A673 (cell line): ENCODE measurements around the gene AMBRA1. TPM values are rescaled to one million over a fixed set of nuclear protein-coding genes. Genes with fewer than 3 reads are reported as not detected.

Experiments
- BruUV-seq: library from RNA; stranded (reverse); fragments of 400-500 nt; replicated peaks from 2 replicates; lab custom pipeline; 2021; lab: Mats Ljungman, UMichigan
- CTCF ChIA-PET: fragments of 300-600 bp; sonication (Branson Sonifier 250); formaldehyde crosslinking; loops from one replicate; lab custom pipeline; 2022; ENCODE audit warnings: antibody characterized with exemption; lab: Charles Lee
- POLR2A ChIA-PET: fragments of 300-600 bp; sonication (Branson Sonifier 250); formaldehyde crosslinking; loops from one replicate; lab custom pipeline; 2022; ENCODE audit warnings: antibody characterized with exemption; ENCODE audit not compliant: low non-redundant PET; lab: Charles Lee
- DNase-seq: peaks from one replicate; pipeline ENCODE4 v3.0.0-alpha.2; 2015; ENCODE audit warnings: low spot score
- H3K27ac ChIP-seq: fragments of 200-600 bp; sonication (generic); 2 replicates; pipeline ENCODE4 v1.5.1; 2016; ENCODE audit warnings: mixed run types, low read depth, mild to moderate bottlenecking, mixed read lengths, antibody characterized with exemption, low read length; ENCODE audit not compliant: poor library complexity, severe bottlenecking
- H3K27me3 ChIP-seq: fragments of 200-600 bp; sonication (generic); replicated peaks from 2 replicates; pipeline ENCODE4 v1.6.1; 2017; ENCODE audit warnings: mixed run types, low read depth, mild to moderate bottlenecking, mixed read lengths, antibody characterized with exemption, low read length; ENCODE audit not compliant: insufficient read depth, poor library complexity
- H3K36me3 ChIP-seq: fragments of 200-600 bp; sonication (generic); 2 replicates; pipeline ENCODE4 v1.6.1; 2016; ENCODE audit warnings: mixed run types, mild to moderate bottlenecking, mixed read lengths, antibody characterized with exemption, low read length; ENCODE audit not compliant: insufficient read depth, poor library complexity, severe bottlenecking
- H3K4me1 ChIP-seq: fragments of 200-600 bp; sonication (generic); 2 replicates; pipeline ENCODE4 v1.6.1; 2017; ENCODE audit warnings: mixed run types, mild to moderate bottlenecking, mixed read lengths, antibody characterized with exemption, low read length; ENCODE audit not compliant: insufficient read depth, poor library complexity, severe bottlenecking
- H3K4me3 ChIP-seq: fragments of 200-600 bp; sonication (generic); 2 replicates; pipeline ENCODE4 v1.5.1; 2016; ENCODE audit warnings: low read depth, mixed run types, mild to moderate bottlenecking, mixed read lengths, low read length; ENCODE audit not compliant: poor library complexity, severe bottlenecking
- H3K9me3 ChIP-seq: fragments of 200-600 bp; sonication (generic); 2 replicates; pipeline ENCODE4 v1.6.1; 2016; ENCODE audit warnings: mixed run types, low read depth, mild to moderate bottlenecking, mixed read lengths, antibody characterized with exemption, low read length; ENCODE audit not compliant: poor library complexity, severe bottlenecking
- CTCF ChIP-seq: fragments of 300-800, 200-600 bp; sonication (generic); conservative IDR thresholded peaks from 2 replicates; pipeline ENCODE4 v1.5.1; 2017; ENCODE audit warnings: low read depth, mild to moderate bottlenecking, antibody characterized with exemption, low read length, moderate library complexity, mixed read lengths
- EZH2 ChIP-seq: fragments of 200-600 bp; sonication (generic); IDR thresholded peaks from 2 replicates; pipeline ENCODE4 v1.6.1; 2017; ENCODE audit warnings: borderline replicate concordance, low read depth, mild to moderate bottlenecking, mixed read lengths, antibody characterized with exemption, low read length; ENCODE audit not compliant: poor library complexity, severe bottlenecking
- intact Hi-C: fragments of 100-400 bp; cut with micrococcal nuclease; formaldehyde crosslinking; loops from one replicate; pipeline ENCODE4 v1.10.0; 2022; ENCODE audit not compliant: unreplicated experiment
- total RNA-seq: library from RNA; stranded (reverse); gene quantifications from 2 replicates; pipeline ENCODE4 v1.2.3, GENCODE V29; 2021

Gene AMBRA1
- total RNA-seq, 1 experiment from 2014 or later, result 78.1 TPM

- Histone ChIP-seq H3K4me1 (peaks cover 24% of the 10 kb centered on the region), H3K4me3 (peak overlapping the region; percentile 62), H3K27ac (peak overlapping the region; percentile 75), H3K36me3 (peaks cover 11% of the 10 kb centered on the region), H3K9me3 (no peaks in the 10 kb centered on the region), H3K27me3 (no peaks in the 10 kb centered on the region)
- CTCF ChIA-PET, result interaction anchor here (0.7 to 1.7 kb wide), 3 partner anchors 27 to 465 kb away, joined by 3 to 4 read pairs (median 3); no protein-coding TSS in a partner anchor
- peak; percentile 88 for DNase-seq
- intact Hi-C loops, result loop anchor here (10.0 kb wide), 3 partner anchors 343 to 973 kb away; partner anchors contain the start of gene MYBPC3
- TF ChIP-seq CTCF, result no peak
- no peak for TF ChIP-seq EZH2
- TSS peak; percentile 86 for BruUV-seq
- POLR2A ChIA-PET, result no interaction called here
Observed at GRCh38 chr11:46381819-46382645, 211.8 kb downstream of the AMBRA1 start.

GRCh38 chr11:46381048-46381818 lies 212.6 kb downstream of the AMBRA1 start, which contains the start of gene MDK:
MDK (plus strand) TSS chr11:46381669; CDS start chr11:46382058, 389 bp downstream.
- H3K4me3 ChIP-seq, result peak within 1 kb of the TSS; percentile 62
- DNase-seq, result peak; percentile 63
- POLR2A ChIA-PET, result no interaction called here
- peaks cover 24% of the 10 kb centered on the region for H3K4me1 ChIP-seq
- intact Hi-C loops, result loop anchor here (10.0 kb wide), 3 partner anchors 344 to 974 kb away; partner anchors contain the start of gene MYBPC3
- CTCF ChIA-PET, result interaction anchor here (0.7 to 1.3 kb wide), 3 partner anchors 11 to 465 kb away, joined by 3 to 13 read pairs (median 3); no protein-coding TSS in a partner anchor
- TF ChIP-seq CTCF (no peak), EZH2 (no peak)
- H3K9me3 ChIP-seq, result no peaks in the 10 kb centered on the region
- no peaks in the 10 kb centered on the region for H3K27me3 ChIP-seq
- no TSS peak for BruUV-seq
- peaks cover 18% of the 10 kb centered on the region for H3K36me3 ChIP-seq
- peak within 1 kb of the TSS; percentile 80 for H3K27ac ChIP-seq
